GM21447 (cell line): ENCODE results near the gene PCDHGA6.
A peak's percentile ranks its signal among the peaks of the same experiment; 100 is the strongest.
"Not testable (repeated sequence)": the region's sequence is repeated elsewhere in the genome, so short reads cannot be mapped to it uniquely, and the experiment has no call there.

Source experiments
- ATAC-seq: cut with Tn5 transposase; IDR thresholded peaks from one replicate; pipeline ENCODE4 v1.9.1; 2021; ENCODE audit not compliant: unreplicated experiment

Gene PCDHGA6

DNA sequence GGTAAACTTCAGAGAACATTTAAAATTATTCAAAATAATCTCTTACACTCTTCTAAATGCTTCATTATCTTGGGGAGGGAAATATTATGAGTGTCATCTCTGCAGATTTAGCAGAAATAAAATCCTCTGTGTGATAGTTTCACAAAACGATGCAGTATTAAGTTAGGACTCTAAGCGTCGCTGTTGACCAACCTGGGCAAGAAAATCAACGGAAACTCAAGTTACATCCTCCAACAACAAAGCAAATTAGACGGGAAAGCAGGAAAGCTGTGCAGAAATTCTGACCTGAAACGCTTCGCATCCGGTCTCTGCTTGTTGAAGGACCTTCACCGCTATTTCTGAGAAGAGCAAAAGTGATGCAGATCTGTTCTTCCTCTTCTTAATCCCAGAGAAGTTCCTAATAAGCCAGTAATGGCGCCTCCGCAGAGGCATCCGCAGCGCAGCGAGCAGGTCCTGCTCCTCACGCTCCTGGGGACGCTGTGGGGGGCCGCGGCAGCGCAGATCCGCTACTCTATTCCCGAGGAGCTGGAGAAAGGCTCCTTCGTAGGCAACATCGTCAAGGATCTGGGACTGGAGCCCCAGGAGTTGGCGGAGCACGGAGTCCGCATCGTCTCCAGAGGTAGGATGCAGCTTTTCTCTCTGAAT is at the start of gene PCDHGA6:
Gene PCDHGA6, plus strand, starts transcription at position 219 of the 645 bp plus-strand sequence. Its CDS starts 193 bp downstream, at position 412.
- ATAC-seq, result no peak

- peak; percentile 74 for ATAC-seq
Observed at GRCh38 chr5:141326088-141326854, 47.4 kb upstream of the PCDHGA6 start.

DNA sequence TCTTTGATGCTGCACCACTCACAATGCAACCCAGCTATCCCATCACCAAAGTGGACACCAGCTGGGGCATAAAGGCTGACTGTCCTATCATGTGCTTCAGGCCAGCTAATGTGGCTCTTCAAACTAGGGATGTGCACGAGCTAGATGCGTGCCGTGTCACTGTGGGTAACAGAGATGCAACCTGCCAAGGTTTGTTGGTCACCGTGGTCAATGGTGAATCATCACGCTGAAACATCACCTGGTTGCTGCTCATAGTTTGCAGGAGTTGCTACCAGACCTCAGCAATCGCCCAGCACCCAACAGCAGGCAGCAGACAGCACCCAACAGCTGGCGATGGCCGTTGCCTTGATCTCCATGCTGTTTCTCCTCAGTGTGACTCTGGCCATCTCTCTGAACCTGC is 45.5 kb upstream of the PCDHGA6 start:
- no peak for ATAC-seq

- no peak for ATAC-seq
Observed at GRCh38 chr5:141330299-141331080, 43.2 kb upstream of the PCDHGA6 start, which contains the start of gene PCDHGA1. PCDHGA1 (plus strand) TSS chr5:141330514.

GRCh38 chr5:141332571-141332970 is 41.1 kb upstream of the PCDHGA6 start:
- ATAC-seq, result not testable (repeated sequence)

DNA sequence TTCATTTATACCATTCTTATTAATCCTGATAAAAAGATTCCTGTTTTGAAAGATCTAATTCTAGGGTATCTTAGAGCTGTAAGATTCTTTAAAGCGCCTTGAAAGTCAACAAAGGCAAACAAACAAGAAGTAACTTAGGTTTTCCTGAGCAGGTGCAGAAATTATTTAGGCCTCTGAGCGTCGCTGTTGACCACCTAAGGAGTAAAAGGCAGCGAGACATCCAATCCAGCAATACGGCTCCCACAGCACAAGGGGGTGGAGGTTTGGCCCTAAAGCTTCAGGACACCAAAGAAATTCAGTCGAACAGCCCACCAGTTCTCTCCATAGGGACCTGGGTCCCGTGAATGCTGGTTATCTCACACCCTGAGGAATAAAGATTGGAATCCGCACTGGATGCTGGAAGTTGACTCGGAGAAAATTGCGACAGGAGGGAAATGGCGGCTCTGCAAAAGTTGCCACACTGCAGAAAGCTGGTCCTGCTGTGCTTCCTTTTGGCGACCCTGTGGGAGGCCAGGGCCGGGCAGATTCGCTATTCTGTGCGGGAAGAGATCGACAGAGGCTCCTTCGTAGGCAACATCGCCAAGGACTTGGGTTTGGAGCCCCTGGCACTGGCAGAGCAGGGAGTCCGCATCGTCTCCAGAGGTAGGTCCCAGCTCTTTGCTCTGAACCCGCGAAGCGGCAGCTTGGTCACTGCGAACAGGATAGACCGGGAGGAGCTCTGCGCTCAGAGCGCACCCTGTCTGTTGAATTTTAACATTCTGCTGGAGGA is 35.0 kb upstream of the PCDHGA6 start, which contains the start of gene PCDHGA2:
Gene PCDHGA2, plus strand, starts transcription at position 223 of the 769 bp plus-strand sequence.
- no peak for ATAC-seq

GRCh38 chr5:141340781-141341354 is 32.8 kb upstream of the PCDHGA6 start:
- not testable (repeated sequence) for ATAC-seq

- ATAC-seq, result no peak
Observed at GRCh38 chr5:141342773-141343172, 30.9 kb upstream of the PCDHGA6 start.

GRCh38 chr5:141343242-141343952 is 30.3 kb upstream of the PCDHGA6 start, which contains the start of gene PCDHGA3:
PCDHGA3 (plus strand) TSS chr5:141343829; CDS start chr5:141344034, 205 bp downstream.
- ATAC-seq, result no peak

DNA sequence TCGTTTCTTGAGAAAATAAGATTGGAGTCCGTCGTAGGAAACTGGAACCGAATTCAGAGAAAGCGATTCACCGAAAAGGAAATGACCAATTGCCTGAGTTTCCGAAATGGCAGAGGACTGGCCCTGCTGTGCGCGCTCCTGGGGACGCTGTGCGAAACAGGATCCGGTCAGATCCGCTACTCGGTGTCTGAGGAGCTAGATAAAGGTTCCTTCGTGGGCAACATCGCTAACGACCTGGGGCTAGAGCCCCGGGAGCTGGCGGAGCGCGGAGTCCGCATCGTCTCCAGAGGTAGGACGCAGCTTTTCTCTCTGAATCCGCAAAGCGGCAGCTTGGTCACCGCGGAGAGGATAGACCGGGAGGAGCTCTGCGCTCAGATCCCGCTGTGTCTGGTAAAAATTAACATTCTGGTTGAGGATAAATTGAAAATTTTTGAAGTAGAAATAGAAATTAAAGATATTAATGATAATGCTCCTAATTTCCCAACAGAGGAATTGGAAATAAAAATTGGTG is 29.7 kb upstream of the PCDHGA6 start:
- ATAC-seq, result no peak

- no peak for ATAC-seq
Observed at GRCh38 chr5:141345327-141345726, 28.4 kb upstream of the PCDHGA6 start.

DNA sequence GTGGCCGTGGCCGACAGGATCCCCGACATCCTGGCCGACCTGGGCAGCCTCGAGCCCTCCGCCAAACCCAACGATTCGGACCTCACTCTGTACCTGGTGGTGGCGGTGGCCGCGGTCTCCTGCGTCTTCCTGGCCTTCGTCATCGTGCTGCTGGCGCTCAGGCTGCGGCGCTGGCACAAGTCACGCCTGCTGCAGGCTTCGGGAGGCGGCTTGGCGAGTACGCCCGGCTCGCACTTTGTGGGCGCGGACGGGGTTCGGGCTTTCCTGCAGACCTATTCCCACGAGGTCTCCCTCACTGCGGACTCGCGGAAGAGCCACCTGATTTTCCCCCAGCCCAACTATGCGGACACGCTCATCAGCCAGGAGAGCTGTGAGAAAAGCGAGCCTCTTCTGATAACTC is 27.7 kb upstream of the PCDHGA6 start:
- ATAC-seq, result not testable (repeated sequence)

DNA sequence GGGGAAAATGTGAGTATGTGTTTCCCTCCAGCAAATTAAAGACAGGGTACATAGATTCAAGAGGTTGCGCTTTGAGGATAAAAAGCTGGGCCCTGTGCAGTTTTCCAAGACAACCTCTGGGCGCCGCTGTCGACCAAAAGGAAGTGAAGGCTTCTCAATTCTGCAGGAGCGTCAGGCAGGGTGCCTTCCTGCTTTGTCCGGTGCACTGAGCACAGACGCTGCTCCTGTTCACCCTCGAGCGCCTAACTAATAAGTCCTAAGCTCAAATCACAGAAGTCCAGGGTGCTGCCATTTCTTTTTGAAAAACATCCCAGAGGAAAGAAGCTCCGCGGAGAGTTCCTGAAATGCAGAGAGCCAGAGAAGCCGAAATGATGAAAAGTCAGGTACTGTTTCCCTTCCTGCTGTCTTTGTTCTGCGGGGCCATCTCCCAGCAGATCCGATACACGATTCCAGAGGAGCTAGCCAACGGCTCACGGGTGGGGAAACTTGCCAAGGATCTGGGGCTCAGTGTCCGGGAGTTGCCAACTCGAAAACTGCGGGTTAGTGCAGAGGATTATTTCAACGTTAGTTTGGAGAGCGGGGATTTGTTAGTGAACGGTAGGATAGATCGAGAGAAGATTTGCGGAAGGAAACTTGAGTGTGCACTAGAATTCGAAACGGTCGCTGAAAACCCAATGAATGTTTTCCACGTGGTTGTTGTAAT is 23.6 kb upstream of the PCDHGA6 start, which contains the start of gene PCDHGB1:
Gene PCDHGB1, plus strand, starts transcription at position 183 of the 703 bp plus-strand sequence. Its CDS starts 162 bp downstream, at position 345.
- no peak for ATAC-seq

DNA sequence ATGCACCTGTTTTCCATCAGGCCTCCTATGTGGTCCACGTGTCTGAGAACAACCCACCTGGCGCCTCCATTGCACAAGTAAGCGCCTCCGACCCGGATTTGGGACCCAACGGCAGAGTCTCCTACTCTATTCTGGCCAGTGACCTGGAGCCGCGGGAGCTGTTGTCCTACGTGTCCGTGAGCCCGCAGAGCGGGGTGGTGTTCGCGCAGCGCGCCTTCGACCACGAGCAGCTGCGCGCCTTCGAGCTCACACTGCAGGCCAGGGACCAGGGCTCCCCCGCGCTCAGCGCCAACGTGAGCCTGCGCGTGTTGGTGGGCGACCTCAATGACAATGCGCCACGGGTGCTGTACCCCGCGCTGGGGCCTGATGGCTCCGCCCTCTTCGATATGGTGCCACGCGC is 22.1 kb upstream of the PCDHGA6 start:
- ATAC-seq, result no peak

DNA sequence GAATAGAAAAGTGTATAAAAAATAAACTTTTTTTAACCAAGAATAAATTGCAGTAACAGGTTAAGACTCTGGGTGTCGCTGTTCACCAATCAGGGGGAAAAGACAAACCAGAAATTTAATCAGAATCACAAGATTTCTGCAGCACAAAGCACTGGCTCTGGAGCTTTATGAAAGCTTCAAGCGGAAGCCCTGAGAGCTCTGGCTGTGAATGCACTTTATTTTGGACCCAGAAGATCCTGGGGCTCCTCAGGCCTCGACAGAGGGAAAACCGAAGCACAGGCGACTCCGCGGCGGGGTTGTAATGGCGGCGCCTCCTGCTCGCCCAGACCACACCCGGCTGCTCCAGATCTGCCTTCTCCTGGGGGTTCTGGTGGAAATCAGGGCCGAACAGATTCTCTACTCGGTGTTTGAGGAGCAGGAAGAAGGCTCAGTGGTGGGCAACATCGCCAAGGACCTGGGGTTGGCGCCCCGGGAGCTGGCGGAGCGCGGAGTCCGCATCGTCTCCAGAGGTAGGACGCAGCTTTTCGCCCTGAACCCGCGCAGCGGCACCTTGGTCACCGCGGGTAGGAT is 18.7 kb upstream of the PCDHGA6 start, which contains the start of gene PCDHGA4:
Gene PCDHGA4, plus strand, starts transcription at position 122 of the 570 bp plus-strand sequence. Its CDS starts 87 bp downstream, at position 209.
- no peak for ATAC-seq

DNA sequence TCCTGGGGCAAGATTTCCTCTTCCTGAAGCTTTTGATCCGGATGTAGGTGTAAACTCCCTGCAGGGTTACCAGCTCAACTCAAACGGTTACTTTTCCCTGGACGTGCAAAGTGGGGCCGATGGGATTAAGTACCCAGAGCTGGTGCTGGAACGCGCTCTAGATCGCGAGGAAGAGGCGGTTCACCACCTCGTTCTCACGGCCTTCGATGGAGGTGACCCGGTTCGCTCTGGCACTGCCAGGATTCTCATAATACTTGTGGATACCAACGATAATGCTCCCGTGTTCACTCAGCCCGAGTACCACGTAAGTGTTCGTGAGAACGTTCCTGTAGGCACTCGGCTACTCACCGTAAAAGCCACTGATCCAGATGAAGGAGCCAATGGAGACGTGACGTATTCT is 18.1 kb upstream of the PCDHGA6 start:
- ATAC-seq, result no peak

GRCh38 chr5:141356133-141356532 is 17.6 kb upstream of the PCDHGA6 start:
- no peak for ATAC-seq

DNA sequence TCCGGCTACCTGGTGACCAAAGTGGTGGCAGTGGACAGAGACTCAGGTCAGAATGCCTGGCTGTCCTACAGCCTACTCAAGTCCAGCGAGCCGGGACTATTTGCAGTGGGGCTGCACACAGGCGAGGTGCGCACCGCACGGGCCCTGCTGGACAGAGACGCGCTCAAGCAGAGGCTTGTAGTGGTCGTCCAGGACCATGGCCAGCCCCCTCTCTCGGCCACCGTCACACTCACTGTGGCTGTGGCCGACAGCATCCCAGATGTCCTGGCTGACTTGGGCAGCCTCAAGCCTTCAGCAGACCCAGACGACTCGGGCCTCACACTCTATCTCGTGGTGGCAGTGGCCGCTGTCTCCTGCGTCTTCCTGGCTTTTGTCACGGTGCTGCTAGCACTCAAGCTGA is 16.7 kb upstream of the PCDHGA6 start:
- ATAC-seq, result no peak
